Bronchial epithelial cell (primary cell): ENCODE measurements around the gene CCNH. TPM values are rescaled to one million over a fixed set of nuclear protein-coding genes. Genes with fewer than 3 reads are reported as not detected.

ENCODE experiments used
- DNase-seq: peaks from one replicate; pipeline ENCODE4 v3.0.0-alpha.2; 2010; ENCODE audit warnings: low read depth
- FAIRE-seq: peaks from 2 replicates; lab custom pipeline; 2011; peaks lifted over from hg19 to GRCh38; lab: Jason Lieb, UNC
- H3K27me3 ChIP-seq: 2 replicates; pipeline ENCODE4 v1.5.1; 2011; ENCODE audit warnings: low read length; ENCODE audit not compliant: control insufficient read depth, insufficient read depth
- H3K36me3 ChIP-seq: 2 replicates; pipeline ENCODE4 v1.5.1; 2011; ENCODE audit warnings: low read length; ENCODE audit not compliant: control insufficient read depth, insufficient read depth
- H3K4me3 ChIP-seq: 2 replicates; pipeline ENCODE4 v1.5.1; 2011; ENCODE audit warnings: mild to moderate bottlenecking, low read depth, low read length, control low read depth
- CTCF ChIP-seq: IDR thresholded peaks from 2 replicates; pipeline ENCODE4 v1.5.1; 2011; ENCODE audit warnings: mild to moderate bottlenecking, moderate library complexity, low read length, control low read depth, inconsistent platforms; ENCODE audit not compliant: insufficient read depth, severe bottlenecking
- total RNA-seq: library from RNA; depleted of rRNA; stranded (reverse); fragments of >200 nt; gene quantifications from 2 replicates; pipeline ENCODE4 v1.2.1, GENCODE V29; 2014

The CCNH gene
- total RNA-seq, 1 donor from 2014 or later: 73.2 TPM

GRCh38 chr5:87388129-87388528, 24.6 kb downstream of the CCNH start:
- no peaks in the 10 kb centered on the region for H3K27me3 ChIP-seq
- H3K4me3 ChIP-seq: no peak overlapping the region
- FAIRE-seq (no peak), DNase-seq (no peak)
- no peak for TF ChIP-seq CTCF
- peaks cover 6% of the 10 kb centered on the region for H3K36me3 ChIP-seq

GRCh38 chr5:87385802-87386201, 26.9 kb downstream of the CCNH start:
- Histone ChIP-seq H3K36me3 (peaks cover 1% of the 10 kb centered on the region), H3K27me3 (no peaks in the 10 kb centered on the region), H3K4me3 (no peak overlapping the region)
- FAIRE-seq: no peak
- DNase-seq: no peak
- no peak for TF ChIP-seq CTCF

- Histone ChIP-seq H3K4me3 (no peak overlapping the region), H3K36me3 (peaks cover 4% of the 10 kb centered on the region), H3K27me3 (no peaks in the 10 kb centered on the region)
- TF ChIP-seq CTCF: no peak
- DNase-seq: no peak
- FAIRE-seq: no peak
Observed at GRCh38 chr5:87383216-87383615, 29.5 kb downstream of the CCNH start.

- Histone ChIP-seq H3K27me3 (no peaks in the 10 kb centered on the region), H3K4me3 (no peak overlapping the region), H3K36me3 (peaks cover 4% of the 10 kb centered on the region)
- TF ChIP-seq CTCF: no peak
- no peak for FAIRE-seq
- no peak for DNase-seq
Observed at GRCh38 chr5:87382224-87382623, 30.5 kb downstream of the CCNH start.

- Histone ChIP-seq H3K4me3 (no peak overlapping the region), H3K27me3 (no peaks in the 10 kb centered on the region), H3K36me3 (peaks cover 1% of the 10 kb centered on the region)
- no peak for FAIRE-seq
- DNase-seq: no peak
- no peak for TF ChIP-seq CTCF
Observed at GRCh38 chr5:87372705-87373104, 40.0 kb downstream of the CCNH start.

- Histone ChIP-seq H3K36me3 (no peaks in the 10 kb centered on the region), H3K27me3 (no peaks in the 10 kb centered on the region), H3K4me3 (no peak overlapping the region)
- DNase-seq (no peak), FAIRE-seq (no peak)
- TF ChIP-seq CTCF: no peak
Observed at GRCh38 chr5:87369431-87369830, 43.3 kb downstream of the CCNH start.
